Uterus (tissue), 2 donors: ENCODE results near the gene F12.

ENCODE experiments used
- POLR2A ChIP-seq, 2 donors: fragments of 450-650 bp; IDR thresholded peaks; one replicate each; pipeline ENCODE4 v1.6.1; 2016; ENCODE audit warnings: antibody characterized with exemption in 2 of 2, mild to moderate bottlenecking in 1 of 2, moderate library complexity in 1 of 2
- TF ChIP-seq, protein P1 (sequence below), 4 experiments: fragments of 200-600 bp in 2 of 4; fragments of 450-650 bp in 2 of 4; sonication (generic) in 2 of 4; IDR thresholded peaks; one replicate each; pipeline ENCODE4 v1.5.1; 2016 to 2019; ENCODE audit warnings: antibody characterized with exemption in 4 of 4, mild to moderate bottlenecking in 2 of 4, moderate library complexity in 1 of 4

DNA sequence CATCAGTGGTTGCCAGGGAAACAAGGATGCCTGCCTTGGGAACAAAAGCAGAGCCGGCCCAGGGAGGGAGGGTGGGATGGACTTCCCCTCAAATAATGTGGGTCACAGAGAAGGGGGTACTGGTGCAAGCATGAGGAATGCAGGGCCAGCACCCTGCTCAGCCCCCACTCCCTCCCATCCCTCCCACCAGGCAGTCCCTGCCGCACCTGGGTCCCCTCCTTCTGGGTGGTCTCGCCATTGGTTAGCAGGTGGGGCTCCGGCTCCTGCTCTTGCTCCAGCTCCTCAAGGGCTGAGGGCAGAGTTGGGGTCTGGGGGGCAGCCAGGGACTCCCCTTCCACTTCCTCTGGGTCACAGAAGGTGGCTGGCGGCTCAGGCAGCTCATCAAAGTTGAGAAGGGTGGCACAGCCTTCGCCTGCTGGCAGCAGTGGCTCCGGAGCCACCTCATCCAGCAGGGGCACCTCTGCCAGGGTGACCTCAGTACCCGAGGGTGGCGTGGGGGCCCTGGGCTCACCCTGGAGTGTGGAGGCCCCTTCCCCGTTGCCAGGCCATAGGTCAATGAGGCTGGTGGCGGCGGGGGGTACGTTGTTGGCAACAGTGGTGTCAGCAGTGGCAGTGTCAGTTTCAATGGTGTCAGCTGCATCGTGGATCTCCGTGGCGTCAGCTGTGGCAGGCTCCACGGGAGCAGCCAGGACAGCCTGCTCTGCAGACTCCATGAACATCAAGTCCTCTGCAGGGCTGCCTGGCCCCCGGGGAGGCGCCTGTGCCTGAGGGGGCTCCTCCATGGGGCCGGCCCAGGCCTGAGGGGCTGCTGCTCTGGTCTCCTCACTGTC is 48.7 kb upstream of the F12 start:
- TF ChIP-seq POLR2A (IDR thresholded peaks at IDR 0.05), result no peak
- TF ChIP-seq, protein P1, sequence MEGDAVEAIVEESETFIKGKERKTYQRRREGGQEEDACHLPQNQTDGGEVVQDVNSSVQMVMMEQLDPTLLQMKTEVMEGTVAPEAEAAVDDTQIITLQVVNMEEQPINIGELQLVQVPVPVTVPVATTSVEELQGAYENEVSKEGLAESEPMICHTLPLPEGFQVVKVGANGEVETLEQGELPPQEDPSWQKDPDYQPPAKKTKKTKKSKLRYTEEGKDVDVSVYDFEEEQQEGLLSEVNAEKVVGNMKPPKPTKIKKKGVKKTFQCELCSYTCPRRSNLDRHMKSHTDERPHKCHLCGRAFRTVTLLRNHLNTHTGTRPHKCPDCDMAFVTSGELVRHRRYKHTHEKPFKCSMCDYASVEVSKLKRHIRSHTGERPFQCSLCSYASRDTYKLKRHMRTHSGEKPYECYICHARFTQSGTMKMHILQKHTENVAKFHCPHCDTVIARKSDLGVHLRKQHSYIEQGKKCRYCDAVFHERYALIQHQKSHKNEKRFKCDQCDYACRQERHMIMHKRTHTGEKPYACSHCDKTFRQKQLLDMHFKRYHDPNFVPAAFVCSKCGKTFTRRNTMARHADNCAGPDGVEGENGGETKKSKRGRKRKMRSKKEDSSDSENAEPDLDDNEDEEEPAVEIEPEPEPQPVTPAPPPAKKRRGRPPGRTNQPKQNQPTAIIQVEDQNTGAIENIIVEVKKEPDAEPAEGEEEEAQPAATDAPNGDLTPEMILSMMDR (IDR thresholded peaks at IDR 0.05), result no peak
